ENCODE data around the gene IPPK. TPM values are rescaled to one million over a fixed set of nuclear protein-coding genes. Genes with fewer than 3 reads are reported as not detected.

Gene IPPK
- total RNA-seq, 2 donors from 2014 or later: 8.2 to 8.4 TPM

- H3K4me3 ChIP-seq: no peak overlapping the region
- DNase-seq: no peak
- H3K9ac ChIP-seq (ENCODE audit: low read depth in 2 of 2, low read length in 2 of 2): no peak overlapping the region
- no peaks in the 10 kb centered on the region for H3K36me3 ChIP-seq
- TF ChIP-seq CTCF (IDR thresholded peaks at IDR 0.05): no peak
- H3K27ac ChIP-seq: no peak overlapping the region
- intact Hi-C loops (cut with DNase I): loop anchor here (10.0 kb wide), 1 partner anchor 63 kb away; no protein-coding TSS in a partner anchor
- no peaks in the 10 kb centered on the region for H3K4me1 ChIP-seq
- H3K9me3 ChIP-seq: no peaks in the 10 kb centered on the region
- H3K27me3 ChIP-seq: no peaks in the 10 kb centered on the region
Measured at GRCh38 chr9:92707530-92707929, 37.6 kb upstream of the IPPK start.

DNA sequence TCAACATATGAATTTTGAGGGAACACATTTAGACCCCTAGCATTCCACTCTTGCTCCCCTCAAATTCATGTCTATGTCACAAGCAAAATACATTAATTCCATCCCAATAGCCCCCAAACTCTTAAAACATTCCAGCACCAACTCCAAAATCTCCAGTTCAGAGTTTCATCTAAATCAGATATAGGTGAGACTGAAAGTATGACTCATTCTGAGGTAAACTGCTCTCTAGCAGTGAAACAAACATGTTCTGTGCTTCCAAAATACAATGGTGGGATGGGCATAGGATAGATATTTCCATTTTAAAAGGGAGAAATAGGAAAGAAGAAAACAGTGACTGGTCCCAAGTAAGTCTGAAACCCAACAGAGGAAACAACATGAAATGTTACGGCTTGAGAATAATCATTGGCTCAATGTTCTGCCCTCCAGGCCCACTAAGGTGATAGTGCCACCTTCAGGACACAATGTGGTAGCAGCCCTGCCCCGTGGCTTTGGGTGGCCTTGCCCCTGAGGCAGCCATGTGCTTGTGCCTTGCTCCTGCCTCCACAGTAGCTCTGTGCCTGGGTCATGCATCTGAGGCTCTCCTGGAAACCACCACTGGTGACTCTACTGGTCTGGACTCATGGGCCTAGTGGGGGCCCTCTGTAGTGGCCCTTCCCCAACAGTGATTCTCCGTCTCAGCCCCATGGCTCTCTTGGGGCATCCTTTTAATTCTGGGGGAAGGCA is 36.4 kb upstream of the IPPK start:
- Histone ChIP-seq H3K4me3 (no peak overlapping the region), H3K36me3 (no peaks in the 10 kb centered on the region), H3K27ac (no peak overlapping the region), H3K27me3 (no peaks in the 10 kb centered on the region), H3K9ac (ENCODE audit: low read depth in 2 of 2, low read length in 2 of 2) (no peak overlapping the region), H3K9me3 (no peaks in the 10 kb centered on the region), H3K4me1 (no peaks in the 10 kb centered on the region)
- intact Hi-C loops (cut with DNase I): loop anchor here (10.0 kb wide), 1 partner anchor 62 kb away; no protein-coding TSS in a partner anchor
- peak; percentile 40 for TF ChIP-seq CTCF (IDR thresholded peaks at IDR 0.05)
- no peak for DNase-seq

- H3K27me3 ChIP-seq: no peaks in the 10 kb centered on the region
- no peak for DNase-seq
- no peak overlapping the region for H3K27ac ChIP-seq
- no peak for TF ChIP-seq CTCF (IDR thresholded peaks at IDR 0.05)
- intact Hi-C loops (cut with DNase I): loop anchor here (10.0 kb wide), 1 partner anchor 60 kb away; no protein-coding TSS in a partner anchor
- no peaks in the 10 kb centered on the region for H3K36me3 ChIP-seq
- no peaks in the 10 kb centered on the region for H3K9me3 ChIP-seq
- no peak overlapping the region for H3K4me3 ChIP-seq
- no peaks in the 10 kb centered on the region for H3K4me1 ChIP-seq
- no peak overlapping the region for H3K9ac ChIP-seq (ENCODE audit: low read depth in 2 of 2, low read length in 2 of 2)
Measured at GRCh38 chr9:92704528-92704927, 34.6 kb upstream of the IPPK start.

DNA sequence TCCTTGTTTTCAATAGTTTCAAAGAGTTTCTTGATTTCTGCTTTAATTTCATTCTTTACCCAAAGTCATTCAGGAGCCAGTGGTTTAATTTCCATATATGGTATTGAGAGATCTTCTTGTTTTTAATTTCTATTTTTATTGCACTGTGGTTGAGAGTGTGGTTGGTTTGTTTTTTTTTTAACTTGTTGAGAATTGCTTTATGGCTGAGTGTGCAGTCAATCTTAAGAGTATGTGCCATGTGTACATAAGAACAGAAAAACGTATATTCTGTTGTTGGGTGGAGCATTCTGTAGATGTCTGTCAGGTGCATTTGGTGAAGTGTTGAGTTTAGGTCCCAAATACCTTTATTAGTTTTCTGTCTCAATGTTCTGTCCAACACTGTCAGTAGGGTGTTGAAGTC is 26.7 kb upstream of the IPPK start:
- Histone ChIP-seq H3K9me3 (no peaks in the 10 kb centered on the region), H3K27ac (no peak overlapping the region), H3K4me1 (no peaks in the 10 kb centered on the region), H3K36me3 (no peaks in the 10 kb centered on the region), H3K4me3 (no peak overlapping the region), H3K9ac (ENCODE audit: low read depth in 2 of 2, low read length in 2 of 2) (no peak overlapping the region), H3K27me3 (no peaks in the 10 kb centered on the region)
- intact Hi-C loops (cut with DNase I): no loop called here
- no peak for DNase-seq
- no peak for TF ChIP-seq CTCF (IDR thresholded peaks at IDR 0.05)

- TF ChIP-seq CTCF (IDR thresholded peaks at IDR 0.05): no peak
- Histone ChIP-seq H3K4me1 (no peaks in the 10 kb centered on the region), H3K4me3 (no peak overlapping the region), H3K9ac (ENCODE audit: low read depth in 2 of 2, low read length in 2 of 2) (no peak overlapping the region), H3K36me3 (no peaks in the 10 kb centered on the region), H3K9me3 (no peaks in the 10 kb centered on the region), H3K27me3 (no peaks in the 10 kb centered on the region), H3K27ac (no peak overlapping the region)
- no peak for DNase-seq
- intact Hi-C loops (cut with DNase I): no loop called here
Measured at GRCh38 chr9:92686954-92687353, 17.0 kb upstream of the IPPK start.

Data from colonic mucosa (tissue), 4 donors.